GM21390 (cell line): Measurements from ENCODE around the gene NUDT2.

Experiments used
- ATAC-seq: cut with Tn5 transposase; IDR thresholded peaks from one replicate; pipeline ENCODE4 v1.9.1; 2021; ENCODE audit not compliant: unreplicated experiment

The NUDT2 gene

DNA sequence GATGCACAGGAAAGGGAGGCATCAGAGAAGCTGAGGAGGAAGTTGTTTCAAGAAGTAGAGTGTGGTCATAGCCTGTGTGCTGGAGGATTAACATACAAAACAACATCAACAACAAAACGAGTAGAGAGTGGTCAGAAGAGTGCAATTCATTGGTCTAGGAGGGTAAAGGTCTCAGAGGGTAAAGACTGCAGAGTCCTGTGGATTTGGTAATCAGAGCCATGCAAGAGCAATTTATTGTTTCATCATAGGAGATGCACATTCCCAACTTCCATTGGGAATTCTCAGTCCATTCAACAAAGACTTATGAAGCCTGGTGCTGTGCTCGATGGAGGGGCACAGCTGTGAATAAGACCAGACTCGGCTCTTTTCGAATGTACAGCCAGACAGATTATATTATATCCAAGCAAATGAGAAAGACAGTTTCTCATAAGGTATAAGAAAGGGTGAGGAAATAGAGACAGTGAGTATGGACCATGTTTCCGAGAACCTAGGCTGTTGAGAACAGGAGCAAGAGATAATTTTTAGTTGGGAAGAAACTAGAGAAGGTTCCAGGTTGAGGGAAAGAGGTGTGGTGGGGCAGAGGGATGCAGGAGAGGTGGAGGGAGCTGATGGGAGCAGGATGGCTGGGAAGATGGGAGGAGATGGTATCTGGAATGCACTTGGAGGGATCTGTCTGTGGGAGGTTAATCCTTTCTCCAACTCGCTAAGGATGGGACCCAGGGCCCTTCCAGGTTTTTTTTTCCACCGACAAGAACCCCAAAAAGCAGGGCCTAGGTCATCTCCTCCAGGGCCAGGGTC is 55.2 kb downstream of the NUDT2 start:
- ATAC-seq, result no peak

DNA sequence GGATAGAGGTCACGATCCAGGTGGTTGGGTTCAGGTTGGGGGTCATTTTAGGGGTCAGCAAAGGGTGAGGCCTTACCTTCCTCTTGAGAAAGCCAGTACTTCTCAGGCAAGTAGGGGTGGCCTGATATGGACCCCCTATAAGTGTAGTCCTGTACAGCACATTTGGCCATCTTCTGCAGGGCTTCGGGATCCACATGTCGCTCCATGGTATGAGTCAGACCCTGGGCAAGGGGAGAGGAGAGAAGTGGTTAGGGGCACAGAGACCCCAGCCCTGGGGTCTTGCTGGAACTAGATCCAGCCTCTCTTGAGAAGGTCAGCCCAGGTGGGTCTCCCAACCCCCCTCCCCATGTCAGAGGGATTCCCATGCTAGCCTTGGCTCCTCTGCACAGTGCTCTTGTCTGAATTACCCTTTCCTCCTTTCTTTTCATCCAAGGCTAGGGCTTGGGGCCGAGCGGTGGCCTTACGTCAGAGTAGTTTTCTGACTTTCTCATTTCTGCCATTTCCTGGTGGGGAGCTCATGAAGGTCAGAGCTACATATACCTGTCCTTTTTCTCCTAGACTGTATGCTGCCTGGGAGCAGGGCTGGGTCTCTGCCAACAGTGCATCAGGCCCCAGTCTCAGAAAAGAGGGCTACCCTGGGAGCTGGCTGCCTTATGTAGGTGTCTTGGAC is 56.3 kb downstream of the NUDT2 start:
- no peak for ATAC-seq

DNA sequence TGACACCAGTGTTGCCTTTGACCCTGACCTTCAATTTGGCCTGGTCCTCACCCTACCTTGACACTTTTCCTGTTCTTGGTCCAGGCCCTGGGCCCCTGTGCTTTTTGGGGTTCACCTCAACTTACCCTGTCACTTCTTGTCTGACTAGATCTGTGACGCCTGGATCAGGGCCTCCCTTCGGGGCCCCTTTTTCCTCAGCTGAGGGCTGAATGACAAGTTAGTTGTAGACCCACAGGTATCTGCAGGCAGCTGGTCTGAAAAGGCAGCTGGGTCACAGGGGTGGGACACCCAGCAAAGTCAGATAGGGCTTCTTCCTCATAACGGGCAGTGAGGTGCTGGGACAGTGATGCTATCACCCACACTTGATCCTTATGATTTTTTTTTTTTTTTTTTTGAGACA is 57.3 kb downstream of the NUDT2 start:
- no peak for ATAC-seq

DNA sequence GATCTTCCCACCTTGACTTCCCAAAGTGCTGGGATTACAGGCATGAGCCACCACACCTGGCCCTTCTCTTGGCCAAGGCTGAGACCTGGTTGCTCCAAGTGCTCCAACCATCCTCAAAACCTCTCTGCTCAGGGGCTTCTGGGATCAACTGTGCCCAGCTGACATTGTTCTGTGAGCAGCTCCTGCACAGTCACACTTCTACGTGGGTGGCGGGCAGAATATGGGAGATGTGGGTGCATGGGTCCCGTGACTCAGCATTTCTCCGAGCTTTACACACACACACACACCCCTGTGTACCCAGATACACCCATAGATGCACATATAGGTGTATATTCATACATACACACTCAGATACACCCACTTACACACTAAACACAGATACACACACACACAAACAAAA is 57.9 kb downstream of the NUDT2 start:
- ATAC-seq, result no peak

DNA sequence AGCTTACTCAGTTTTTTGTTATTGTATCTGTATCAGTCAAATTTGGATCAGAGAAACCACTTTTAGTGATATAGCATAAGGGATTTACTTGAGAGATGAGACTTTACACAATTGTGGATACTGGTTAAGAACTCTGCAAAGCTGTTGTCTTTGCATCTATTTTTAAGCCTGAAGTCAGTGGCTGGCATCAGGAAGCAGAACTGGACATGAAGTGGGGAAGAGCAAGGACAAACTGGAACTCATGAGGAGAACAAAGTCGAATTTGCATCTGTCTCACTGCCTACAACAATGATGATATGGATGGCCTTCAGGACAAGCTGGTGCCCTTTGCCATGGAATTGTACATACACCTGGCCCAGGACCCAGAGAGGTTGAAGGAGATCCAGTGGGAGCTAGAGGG is 63.1 kb downstream of the NUDT2 start:
- no peak for ATAC-seq
